HG03060 (cell line): Measurements from ENCODE around the gene PARD3.
"Not testable (repeated sequence)": the region's sequence is repeated elsewhere in the genome, so short reads cannot be mapped to it uniquely, and the experiment has no call there.

Experiments used
- ATAC-seq: cut with Tn5 transposase; IDR thresholded peaks from one replicate; pipeline ENCODE4 v1.9.1; 2021; ENCODE audit warnings: low read depth, moderate number of reproducible peaks; ENCODE audit not compliant: unreplicated experiment

The PARD3 gene

GRCh38 chr10:34081347-34081743 is 733.8 kb downstream of the PARD3 start:
- no peak for ATAC-seq

- ATAC-seq, result no peak
Observed at GRCh38 chr10:34080485-34081346, 734.4 kb downstream of the PARD3 start.

GRCh38 chr10:34079702-34080484 is 735.2 kb downstream of the PARD3 start:
- ATAC-seq, result no peak

GRCh38 chr10:34078745-34079470 is 736.2 kb downstream of the PARD3 start:
- no peak for ATAC-seq

- no peak for ATAC-seq
Observed at GRCh38 chr10:34078017-34078744, 736.9 kb downstream of the PARD3 start.

- ATAC-seq, result no peak
Observed at GRCh38 chr10:34076443-34076842, 738.7 kb downstream of the PARD3 start.

- ATAC-seq, result no peak
Observed at GRCh38 chr10:34075254-34075926, 739.7 kb downstream of the PARD3 start.

- no peak for ATAC-seq
Observed at GRCh38 chr10:34074051-34074450, 741.0 kb downstream of the PARD3 start.

GRCh38 chr10:34067741-34068140 is 747.4 kb downstream of the PARD3 start:
- not testable (repeated sequence) for ATAC-seq

GRCh38 chr10:34063592-34063991 is 751.5 kb downstream of the PARD3 start:
- no peak for ATAC-seq

- no peak for ATAC-seq
Observed at GRCh38 chr10:34061841-34062240, 753.3 kb downstream of the PARD3 start.
